ENCODE results near the gene IKZF3. TPM values are rescaled to one million over a fixed set of nuclear protein-coding genes. Genes with fewer than 3 reads are reported as not detected.

The IKZF3 gene
- total and polyA plus RNA-seq, 5 donors: 0.14 to 1.3 (median 0.50) TPM

GRCh38 chr17:39835038-39835786, 28.9 kb downstream of the IKZF3 start:
- Histone ChIP-seq H3K27me3 (ENCODE audit: control insufficient read depth, insufficient read depth) (no peaks in the 10 kb centered on the region), H3K9me3 (ENCODE audit: control insufficient read depth, low read length) (no peaks in the 10 kb centered on the region), H3K27ac (ENCODE audit: low read length) (no peak overlapping the region), H3K4me1 (ENCODE audit: control insufficient read depth, insufficient read depth, low read length) (no peaks in the 10 kb centered on the region), H3K4me3 (ENCODE audit: low read length) (no peak overlapping the region)
- ATAC-seq (no peak), DNase-seq (no peak)
- 92% methylated on average over 17 of the region's 17 CpGs for WGBS
- intact Hi-C loops (cut with DNase I): no loop called here

- H3K27ac ChIP-seq (ENCODE audit: low read length): no peak overlapping the region
- H3K4me3 ChIP-seq (ENCODE audit: low read length): no peak overlapping the region
- DNase-seq (no peak), ATAC-seq (no peak)
- intact Hi-C loops (cut with DNase I): no loop called here
- H3K4me1 ChIP-seq (ENCODE audit: control insufficient read depth, insufficient read depth, low read length): no peaks in the 10 kb centered on the region
- H3K9me3 ChIP-seq (ENCODE audit: control insufficient read depth, low read length): no peaks in the 10 kb centered on the region
- no peaks in the 10 kb centered on the region for H3K27me3 ChIP-seq (ENCODE audit: control insufficient read depth, insufficient read depth)
Measured at GRCh38 chr17:39834017-39834416, 30.1 kb downstream of the IKZF3 start.

GRCh38 chr17:39831588-39831987, 32.5 kb downstream of the IKZF3 start:
- H3K9me3 ChIP-seq (ENCODE audit: control insufficient read depth, low read length): no peaks in the 10 kb centered on the region
- ATAC-seq (no peak), DNase-seq (no peak)
- no peak overlapping the region for H3K27ac ChIP-seq (ENCODE audit: low read length)
- 81% methylated on average over 2 of the region's 2 CpGs for WGBS
- no peaks in the 10 kb centered on the region for H3K4me1 ChIP-seq (ENCODE audit: control insufficient read depth, insufficient read depth, low read length)
- no peak overlapping the region for H3K4me3 ChIP-seq (ENCODE audit: low read length)
- H3K27me3 ChIP-seq (ENCODE audit: control insufficient read depth, insufficient read depth): no peaks in the 10 kb centered on the region
- intact Hi-C loops (cut with DNase I): no loop called here

DNA sequence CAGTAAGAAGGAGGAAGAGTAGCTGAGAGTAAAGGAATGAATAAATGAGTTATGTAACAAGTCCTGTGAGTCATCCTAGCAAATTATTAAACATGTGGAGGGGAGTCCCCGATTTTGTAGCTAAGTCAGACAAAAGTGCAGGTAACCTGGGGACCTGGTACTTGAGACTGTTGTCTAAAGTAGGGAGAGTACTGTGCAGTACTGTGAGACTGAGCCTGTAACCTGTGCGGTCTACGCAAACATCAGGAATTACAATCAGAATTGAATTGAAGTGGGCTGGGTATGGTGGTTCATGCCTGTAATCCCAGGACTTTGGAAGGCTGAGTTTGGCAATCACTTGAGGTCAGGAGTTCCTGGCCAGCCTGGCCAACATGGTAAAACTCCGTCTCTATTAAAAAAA, 35.7 kb downstream of the IKZF3 start:
- 90% methylated on average over 4 of the region's 4 CpGs for WGBS
- Histone ChIP-seq H3K27me3 (ENCODE audit: control insufficient read depth, insufficient read depth) (no peaks in the 10 kb centered on the region), H3K9me3 (ENCODE audit: control insufficient read depth, low read length) (peaks cover 3% of the 10 kb centered on the region), H3K4me3 (ENCODE audit: low read length) (no peak overlapping the region), H3K4me1 (ENCODE audit: control insufficient read depth, insufficient read depth, low read length) (no peaks in the 10 kb centered on the region), H3K27ac (ENCODE audit: low read length) (no peak overlapping the region)
- intact Hi-C loops (cut with DNase I): no loop called here
- no peak for DNase-seq
- no peak for ATAC-seq

GRCh38 chr17:39826334-39826733, 37.8 kb downstream of the IKZF3 start:
- ATAC-seq (no peak), DNase-seq (no peak)
- intact Hi-C loops (cut with DNase I): no loop called here
- Histone ChIP-seq H3K27ac (ENCODE audit: low read length) (no peak overlapping the region), H3K27me3 (ENCODE audit: control insufficient read depth, insufficient read depth) (no peaks in the 10 kb centered on the region), H3K4me1 (ENCODE audit: control insufficient read depth, insufficient read depth, low read length) (no peaks in the 10 kb centered on the region), H3K4me3 (ENCODE audit: low read length) (no peak overlapping the region), H3K9me3 (ENCODE audit: control insufficient read depth, low read length) (peaks cover 4% of the 10 kb centered on the region)
- WGBS: 92% methylated on average over 2 of the region's 2 CpGs

DNA sequence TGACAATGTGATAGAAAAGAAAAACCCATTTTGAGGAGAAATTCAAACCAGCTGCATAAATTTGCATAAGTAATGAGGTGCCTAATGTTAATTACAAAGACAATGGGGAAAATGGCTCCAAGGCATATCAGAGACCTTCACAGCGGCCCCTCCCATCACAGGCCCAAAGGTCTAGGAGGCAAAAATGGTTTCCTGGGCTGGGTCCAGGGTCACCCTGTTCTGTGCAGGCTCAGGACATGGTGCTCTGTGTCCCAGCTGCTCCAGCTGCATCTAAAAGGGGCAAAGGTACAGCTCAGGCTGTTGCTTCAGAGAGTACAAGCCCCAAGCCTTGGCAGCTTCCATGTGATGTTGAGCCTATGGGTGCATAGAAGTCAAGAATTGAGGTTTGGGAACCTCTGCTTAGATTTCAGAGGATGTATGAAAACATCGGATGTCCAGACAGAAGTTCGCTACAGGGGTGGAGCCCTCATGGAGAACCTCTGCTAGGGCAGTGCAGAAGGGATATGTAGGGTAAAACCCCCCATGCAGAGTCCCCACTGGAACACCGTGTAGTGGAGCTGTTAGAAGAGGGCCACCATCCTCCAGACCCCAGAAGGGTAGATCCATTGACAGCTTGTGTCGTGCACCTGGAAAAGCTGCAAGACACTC, 40.6 kb downstream of the IKZF3 start:
- Histone ChIP-seq H3K4me1 (ENCODE audit: control insufficient read depth, insufficient read depth, low read length) (no peaks in the 10 kb centered on the region), H3K9me3 (ENCODE audit: control insufficient read depth, low read length) (peaks cover 4% of the 10 kb centered on the region), H3K27ac (ENCODE audit: low read length) (no peak overlapping the region), H3K4me3 (ENCODE audit: low read length) (no peak overlapping the region), H3K27me3 (ENCODE audit: control insufficient read depth, insufficient read depth) (no peaks in the 10 kb centered on the region)
- WGBS: 90% methylated on average over 5 of the region's 5 CpGs
- intact Hi-C loops (cut with DNase I): no loop called here
- DNase-seq (no peak), ATAC-seq (no peak)

DNA sequence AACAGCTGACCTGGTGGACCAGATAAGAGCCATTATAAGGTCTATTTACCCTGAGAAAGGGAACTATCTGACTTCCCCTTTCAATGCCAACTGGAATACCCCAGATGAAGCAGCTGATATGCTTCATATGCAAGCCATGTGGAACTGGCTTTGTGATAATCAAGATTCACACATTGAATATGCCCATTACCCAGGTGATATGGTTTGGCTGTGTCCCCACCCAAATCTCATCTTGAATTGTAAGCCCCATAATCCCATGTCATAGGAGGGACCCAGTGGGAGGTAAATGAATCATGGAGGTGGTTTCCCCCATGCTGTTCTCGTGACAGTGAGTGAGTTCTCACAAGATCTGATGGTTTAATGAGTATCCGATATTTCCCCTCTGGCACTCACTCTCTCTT, 42.1 kb downstream of the IKZF3 start:
- no peaks in the 10 kb centered on the region for H3K4me1 ChIP-seq (ENCODE audit: control insufficient read depth, insufficient read depth, low read length)
- WGBS: 80% methylated on average over 2 of the region's 2 CpGs
- H3K4me3 ChIP-seq (ENCODE audit: low read length): no peak overlapping the region
- DNase-seq (no peak), ATAC-seq (no peak)
- no peaks in the 10 kb centered on the region for H3K27me3 ChIP-seq (ENCODE audit: control insufficient read depth, insufficient read depth)
- H3K27ac ChIP-seq (ENCODE audit: low read length): no peak overlapping the region
- intact Hi-C loops (cut with DNase I): no loop called here
- H3K9me3 ChIP-seq (ENCODE audit: control insufficient read depth, low read length): peaks cover 4% of the 10 kb centered on the region

- 95% methylated on average over 2 of the region's 2 CpGs for WGBS
- H3K27me3 ChIP-seq (ENCODE audit: control insufficient read depth, insufficient read depth): no peaks in the 10 kb centered on the region
- H3K4me1 ChIP-seq (ENCODE audit: control insufficient read depth, insufficient read depth, low read length): no peaks in the 10 kb centered on the region
- peaks cover 4% of the 10 kb centered on the region for H3K9me3 ChIP-seq (ENCODE audit: control insufficient read depth, low read length)
- H3K4me3 ChIP-seq (ENCODE audit: low read length): no peak overlapping the region
- DNase-seq (no peak), ATAC-seq (no peak)
- H3K27ac ChIP-seq (ENCODE audit: low read length): no peak overlapping the region
- intact Hi-C loops (cut with DNase I): no loop called here
Measured at GRCh38 chr17:39820987-39821386, 43.1 kb downstream of the IKZF3 start.

GRCh38 chr17:39820541-39820940, 43.6 kb downstream of the IKZF3 start:
- H3K4me1 ChIP-seq (ENCODE audit: control insufficient read depth, insufficient read depth, low read length): no peaks in the 10 kb centered on the region
- no peak for DNase-seq
- no peak overlapping the region for H3K27ac ChIP-seq (ENCODE audit: low read length)
- 34% methylated on average over 4 of the region's 4 CpGs for WGBS
- no peaks in the 10 kb centered on the region for H3K27me3 ChIP-seq (ENCODE audit: control insufficient read depth, insufficient read depth)
- intact Hi-C loops (cut with DNase I): no loop called here
- peaks cover 4% of the 10 kb centered on the region for H3K9me3 ChIP-seq (ENCODE audit: control insufficient read depth, low read length)
- peak in 1 of 2 donors; percentile 37 for ATAC-seq
- H3K4me3 ChIP-seq (ENCODE audit: low read length): no peak overlapping the region

DNA sequence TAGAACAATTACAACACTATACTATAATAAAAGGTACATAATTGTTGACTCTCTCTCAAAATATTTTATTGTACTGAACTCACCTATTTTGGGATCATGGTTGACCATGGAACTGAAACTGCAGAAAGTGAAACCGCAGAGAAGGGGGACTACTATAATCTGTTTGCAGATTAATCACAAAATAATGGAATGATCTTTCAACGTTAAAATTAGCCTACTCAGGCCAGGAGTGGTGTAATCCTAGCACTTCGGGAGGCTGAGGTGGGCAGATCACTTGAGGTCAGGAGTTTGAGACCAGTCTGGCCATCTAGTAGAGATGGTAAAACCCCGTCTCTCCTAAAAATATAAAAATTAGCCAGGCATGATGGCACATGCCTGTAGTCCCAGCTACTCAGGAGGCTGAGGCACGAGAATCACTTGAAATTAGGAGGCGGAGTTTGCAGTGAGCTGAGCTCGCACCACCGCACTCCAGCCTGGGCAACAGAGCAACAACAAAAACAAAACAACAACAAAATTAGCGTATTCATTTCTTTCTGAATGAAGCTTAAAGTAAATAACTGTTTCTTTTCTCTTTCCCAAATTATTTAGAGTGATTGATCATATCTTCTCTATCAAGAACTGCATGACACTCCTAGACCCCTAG, 45.6 kb downstream of the IKZF3 start:
- H3K27me3 ChIP-seq (ENCODE audit: control insufficient read depth, insufficient read depth): no peaks in the 10 kb centered on the region
- no peaks in the 10 kb centered on the region for H3K4me1 ChIP-seq (ENCODE audit: control insufficient read depth, insufficient read depth, low read length)
- DNase-seq (no peak), ATAC-seq (no peak)
- intact Hi-C loops (cut with DNase I): no loop called here
- no peak overlapping the region for H3K4me3 ChIP-seq (ENCODE audit: low read length)
- H3K9me3 ChIP-seq (ENCODE audit: control insufficient read depth, low read length): peaks cover under 1% of the 10 kb centered on the region
- WGBS: 76% methylated on average over 9 of the region's 9 CpGs
- H3K27ac ChIP-seq (ENCODE audit: low read length): no peak overlapping the region

GRCh38 chr17:39816272-39816671, 47.8 kb downstream of the IKZF3 start:
- H3K9me3 ChIP-seq (ENCODE audit: control insufficient read depth, low read length): no peaks in the 10 kb centered on the region
- H3K27me3 ChIP-seq (ENCODE audit: control insufficient read depth, insufficient read depth): no peaks in the 10 kb centered on the region
- DNase-seq: no peak
- intact Hi-C loops (cut with DNase I): no loop called here
- no peak for ATAC-seq
- no peak overlapping the region for H3K4me3 ChIP-seq (ENCODE audit: low read length)
- H3K27ac ChIP-seq (ENCODE audit: low read length): no peak overlapping the region
- H3K4me1 ChIP-seq (ENCODE audit: control insufficient read depth, insufficient read depth, low read length): no peaks in the 10 kb centered on the region

All from right cardiac atrium (tissue), 5 donors.